Neural crest cell (in vitro differentiated cells): Measurements from ENCODE around the gene NPAS2. TPM values are rescaled to one million over a fixed set of nuclear protein-coding genes. Genes with fewer than 3 reads are reported as not detected.

Experiments
- DNase-seq: peaks from one replicate; pipeline ENCODE4 v3.0.0; 2021; ENCODE audit warnings: low read depth, mixed read lengths, low spot score
- H3K27ac Mint-ChIP-seq: one replicate; pipeline ENCODE4 v1.8.0; 2021; ENCODE audit warnings: mild to moderate bottlenecking, mixed read lengths; ENCODE audit not compliant: unreplicated experiment
- H3K27me3 Mint-ChIP-seq: 2 replicates; pipeline ENCODE4 v1.8.0; 2021; ENCODE audit warnings: low read depth, mild to moderate bottlenecking, mixed read lengths
- H3K36me3 Mint-ChIP-seq: 2 replicates; pipeline ENCODE4 v1.8.0; 2021; ENCODE audit warnings: low read depth, mild to moderate bottlenecking, mixed read lengths
- H3K4me1 Mint-ChIP-seq: 2 replicates; pipeline ENCODE4 v1.8.0; 2021; ENCODE audit warnings: mixed read lengths
- H3K4me3 Mint-ChIP-seq: one replicate; pipeline ENCODE4 v1.8.0; 2021; ENCODE audit warnings: mild to moderate bottlenecking, mixed read lengths
- H3K9me3 Mint-ChIP-seq: 2 replicates; pipeline ENCODE4 v1.8.0; 2021; ENCODE audit warnings: mixed read lengths
- CTCF ChIP-seq: fragments of 200-600 bp; sonication (generic); conservative IDR thresholded peaks from 2 replicates; pipeline ENCODE4 v1.5.0; 2021; ENCODE audit warnings: antibody characterized with exemption, mild to moderate bottlenecking
- total RNA-seq: library from RNA; stranded (reverse); gene quantifications from 2 replicates; pipeline ENCODE4 v1.2.1, GENCODE V29; 2021

NPAS2 gene
- total RNA-seq, 1 donor from 2014 or later, result 2.6 TPM

GRCh38 chr2:100783987-100784386 lies 36.0 kb upstream of the NPAS2 start:
- Mint-ChIP-seq H3K9me3 (peaks cover 5% of the 10 kb centered on the region), H3K36me3 (no peaks in the 10 kb centered on the region), H3K4me1 (peaks cover 21% of the 10 kb centered on the region), H3K27me3 (no peaks in the 10 kb centered on the region), H3K27ac (no peak overlapping the region), H3K4me3 (no peak overlapping the region)
- TF ChIP-seq CTCF, result no peak
- no peak for DNase-seq

- Mint-ChIP-seq H3K9me3 (peaks cover 5% of the 10 kb centered on the region), H3K4me3 (no peak overlapping the region), H3K36me3 (no peaks in the 10 kb centered on the region), H3K4me1 (peaks cover 21% of the 10 kb centered on the region), H3K27me3 (no peaks in the 10 kb centered on the region), H3K27ac (no peak overlapping the region)
- no peak for DNase-seq
- TF ChIP-seq CTCF, result no peak
Observed at GRCh38 chr2:100784681-100785080, 35.3 kb upstream of the NPAS2 start.

- no peak overlapping the region for H3K4me3 Mint-ChIP-seq
- no peaks in the 10 kb centered on the region for H3K27me3 Mint-ChIP-seq
- no peak for TF ChIP-seq CTCF
- peaks cover 15% of the 10 kb centered on the region for H3K4me1 Mint-ChIP-seq
- no peak for DNase-seq
- no peaks in the 10 kb centered on the region for H3K36me3 Mint-ChIP-seq
- peaks cover 5% of the 10 kb centered on the region for H3K9me3 Mint-ChIP-seq
- H3K27ac Mint-ChIP-seq, result peak overlapping the region; percentile 43
Observed at GRCh38 chr2:100785626-100786296, 34.2 kb upstream of the NPAS2 start.

- Mint-ChIP-seq H3K9me3 (peaks cover 5% of the 10 kb centered on the region), H3K4me1 (peaks cover 13% of the 10 kb centered on the region), H3K27me3 (no peaks in the 10 kb centered on the region), H3K4me3 (no peak overlapping the region), H3K27ac (no peak overlapping the region), H3K36me3 (no peaks in the 10 kb centered on the region)
- no peak for TF ChIP-seq CTCF
- DNase-seq, result no peak
Observed at GRCh38 chr2:100786297-100786658, 33.7 kb upstream of the NPAS2 start.

GRCh38 chr2:100786985-100787384 lies 33.0 kb upstream of the NPAS2 start:
- Mint-ChIP-seq H3K4me1 (peaks cover 9% of the 10 kb centered on the region), H3K36me3 (no peaks in the 10 kb centered on the region)
- DNase-seq, result no peak

More at GRCh38 chr2:100786985-100787384, 33.0 kb upstream of the NPAS2 start:
- no peak for TF ChIP-seq CTCF
- Mint-ChIP-seq H3K4me3 (no peak overlapping the region), H3K27ac (no peak overlapping the region), H3K27me3 (no peaks in the 10 kb centered on the region), H3K9me3 (peaks cover 5% of the 10 kb centered on the region)
